Stimulated activated naive CD8-positive, alpha-beta T cell treated with anti-CD3 and anti-CD28 coated beads, Interleukin-15, Interleukin-2, amounts not matched to agents 100 U/mL and 50 U/mL, for 24 hours (primary cell): Measurements from ENCODE around the gene BPHL.
A peak's percentile ranks its signal among the peaks of the same experiment; 100 is the strongest.
"Not testable (repeated sequence)": the region's sequence is repeated elsewhere in the genome, so short reads cannot be mapped to it uniquely, and the experiment has no call there.

ENCODE experiments used
- ATAC-seq: fragments of 150-1000 bp; cut with Tn5 transposase; one replicate; pipeline ENCODE4 v1.10.0; 2021
- DNase-seq: peaks from one replicate; pipeline ENCODE4 v3.0.0; 2021

BPHL gene

DNA sequence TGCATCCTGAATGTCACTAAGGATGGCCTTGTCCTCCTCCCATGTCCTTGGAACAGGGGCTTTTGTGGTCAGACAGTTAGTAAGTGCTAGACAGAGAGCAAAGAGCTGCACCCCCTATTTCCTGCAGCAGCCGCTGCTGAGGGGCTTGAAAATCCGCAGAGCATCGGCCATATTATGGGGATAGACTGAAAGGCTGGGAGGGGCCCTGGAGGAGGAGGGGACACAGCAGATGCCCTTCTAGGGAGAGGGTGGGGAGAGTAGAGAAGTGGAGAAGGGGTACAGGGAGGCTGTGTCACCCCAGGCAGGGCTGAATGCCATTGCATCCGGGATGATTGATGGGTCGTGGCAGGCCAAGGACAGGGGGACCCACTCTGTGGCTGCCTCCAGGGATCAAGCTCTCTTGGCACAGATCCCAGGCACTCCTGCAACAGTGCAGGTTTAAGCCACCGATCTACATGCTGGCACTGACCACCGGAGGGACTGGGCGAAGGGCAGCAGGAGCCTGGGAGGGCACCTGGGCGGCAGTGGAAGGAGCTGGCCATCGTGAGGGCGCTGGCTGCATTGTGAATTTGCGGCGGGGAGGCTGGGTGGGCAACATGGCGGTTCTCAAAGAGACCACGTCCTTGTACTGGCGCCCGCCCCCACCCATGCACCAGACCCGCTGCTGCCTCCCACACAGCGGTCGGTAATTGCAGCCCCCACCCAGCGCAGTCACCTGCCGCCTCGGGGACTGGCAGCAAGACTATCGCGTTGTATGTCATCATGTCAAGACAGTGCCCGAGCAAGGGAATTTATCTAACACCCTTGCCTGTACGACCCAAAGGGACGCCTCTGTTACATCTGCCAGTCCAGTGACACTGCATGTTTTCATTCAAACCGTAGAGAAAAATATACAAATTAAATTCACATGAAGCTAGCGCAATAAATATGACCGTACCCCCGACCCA lies 37.9 kb downstream of the BPHL start:
- ATAC-seq = not testable (repeated sequence)
- DNase-seq = peak; percentile 17

DNA sequence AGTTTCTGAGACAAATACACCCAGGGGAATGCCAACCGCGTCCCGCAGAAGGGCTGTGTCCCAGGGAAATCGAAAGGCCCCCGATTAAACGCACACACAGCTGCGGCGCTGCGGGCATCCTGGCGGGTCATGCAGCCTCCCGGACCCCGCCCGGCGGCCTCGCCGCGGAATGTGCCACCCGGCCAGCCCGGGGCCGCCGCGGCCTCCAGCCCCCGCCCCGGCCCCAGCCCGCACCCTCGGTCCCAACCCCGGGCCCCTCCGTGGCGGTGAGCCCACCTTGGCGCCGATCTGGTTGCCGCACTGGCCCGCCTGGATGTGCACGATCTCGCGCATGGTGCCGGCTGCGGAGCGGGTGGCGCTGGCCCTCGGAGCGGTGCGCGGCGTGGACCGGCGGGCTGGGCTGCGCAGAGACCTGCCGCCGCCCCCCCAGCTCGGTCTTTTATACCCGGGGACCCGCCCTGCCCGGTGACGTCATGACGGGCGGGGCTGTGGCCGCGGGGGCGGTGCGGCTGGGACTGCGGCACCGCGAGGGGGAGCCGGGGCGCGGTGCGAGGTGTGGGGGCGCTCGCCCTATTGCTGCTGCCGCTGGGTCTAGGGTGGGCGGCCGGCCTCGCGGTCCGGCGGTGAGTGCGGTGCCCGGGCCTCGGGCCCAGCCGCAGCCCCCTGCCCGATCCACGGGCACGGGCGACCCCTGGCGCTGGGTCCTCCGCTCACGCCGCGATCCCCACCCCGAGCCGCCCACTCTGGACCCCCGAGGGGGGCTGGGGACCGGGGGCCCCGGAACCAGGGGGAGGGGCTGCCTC lies 38.8 kb downstream of the BPHL start, which contains the start of gene TUBB2A:
Gene TUBB2A, minus strand, starts transcription at position 414 of the 803 bp plus-strand sequence. Its CDS starts 81 bp downstream, at position 333.
- peak; percentile 87 for DNase-seq
- ATAC-seq = peak; percentile 76

DNA sequence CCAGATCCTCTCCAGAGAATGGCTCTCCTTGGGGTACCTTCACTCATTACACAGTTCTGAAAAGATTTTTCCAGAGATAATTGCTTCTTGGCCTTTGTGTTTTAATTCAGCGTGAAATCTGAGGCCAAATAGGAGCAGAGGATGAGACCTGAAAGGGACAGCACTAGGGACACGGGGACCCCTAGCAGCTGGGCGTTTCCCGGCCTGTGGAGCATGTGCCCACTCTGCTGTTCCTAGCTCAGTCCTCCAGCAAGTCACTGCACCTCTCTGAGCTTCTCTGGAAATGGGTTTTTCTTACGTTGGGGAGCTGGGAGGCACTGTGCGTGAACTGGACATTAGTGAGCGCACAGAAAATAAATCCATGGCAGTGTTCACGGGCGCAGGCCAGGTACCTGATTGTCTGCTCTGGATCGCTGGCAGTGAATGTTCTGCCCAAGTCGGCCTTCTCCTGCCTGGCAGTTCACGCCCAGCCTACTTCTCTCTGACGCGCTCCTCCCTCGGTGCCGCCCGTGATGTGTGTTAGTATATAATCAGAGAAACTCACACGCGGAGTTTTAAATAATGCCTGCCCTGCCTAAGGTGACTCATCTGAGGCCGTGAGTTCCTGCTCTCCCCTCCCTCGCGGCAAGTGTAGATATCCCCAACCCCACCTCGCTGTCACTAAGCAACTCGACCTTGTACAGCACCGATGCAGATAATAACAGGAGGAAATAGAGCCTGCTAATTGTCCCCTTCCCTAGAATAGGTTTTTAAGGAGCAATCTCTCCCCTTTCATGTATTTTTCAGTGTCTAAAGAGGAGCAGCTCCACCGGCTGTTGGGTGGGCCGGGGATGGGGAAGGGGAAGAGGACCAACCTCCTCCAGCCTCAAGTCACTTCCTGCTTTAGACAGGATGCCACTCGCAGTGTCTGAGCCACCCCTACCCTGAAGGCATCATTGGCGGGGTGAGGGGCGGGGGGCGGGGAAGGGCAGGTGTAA lies 41.6 kb downstream of the BPHL start:
- ATAC-seq (peak; percentile 12), DNase-seq (peak; percentile 31)

DNA sequence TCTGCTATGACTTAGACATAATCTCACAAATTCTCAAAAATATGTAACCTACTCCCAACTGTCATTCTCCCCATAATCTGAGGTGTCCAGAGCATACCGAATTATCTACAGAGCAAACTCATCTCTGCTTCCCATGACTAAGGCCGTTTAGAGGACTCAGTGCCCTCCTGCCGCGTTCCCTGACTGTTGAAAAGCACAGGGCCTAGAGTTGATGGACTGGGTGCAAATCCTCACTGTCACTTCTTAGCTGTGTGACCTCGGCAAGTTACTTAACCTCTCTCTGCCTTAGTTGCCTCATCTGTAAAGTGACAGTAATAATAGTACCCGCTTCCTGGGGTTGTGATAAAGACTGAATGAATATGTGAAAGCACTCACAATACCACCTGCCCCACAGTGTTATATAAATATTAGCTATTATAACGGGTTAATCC lies 43.6 kb downstream of the BPHL start:
- no peak for DNase-seq
- ATAC-seq = no peak

DNA sequence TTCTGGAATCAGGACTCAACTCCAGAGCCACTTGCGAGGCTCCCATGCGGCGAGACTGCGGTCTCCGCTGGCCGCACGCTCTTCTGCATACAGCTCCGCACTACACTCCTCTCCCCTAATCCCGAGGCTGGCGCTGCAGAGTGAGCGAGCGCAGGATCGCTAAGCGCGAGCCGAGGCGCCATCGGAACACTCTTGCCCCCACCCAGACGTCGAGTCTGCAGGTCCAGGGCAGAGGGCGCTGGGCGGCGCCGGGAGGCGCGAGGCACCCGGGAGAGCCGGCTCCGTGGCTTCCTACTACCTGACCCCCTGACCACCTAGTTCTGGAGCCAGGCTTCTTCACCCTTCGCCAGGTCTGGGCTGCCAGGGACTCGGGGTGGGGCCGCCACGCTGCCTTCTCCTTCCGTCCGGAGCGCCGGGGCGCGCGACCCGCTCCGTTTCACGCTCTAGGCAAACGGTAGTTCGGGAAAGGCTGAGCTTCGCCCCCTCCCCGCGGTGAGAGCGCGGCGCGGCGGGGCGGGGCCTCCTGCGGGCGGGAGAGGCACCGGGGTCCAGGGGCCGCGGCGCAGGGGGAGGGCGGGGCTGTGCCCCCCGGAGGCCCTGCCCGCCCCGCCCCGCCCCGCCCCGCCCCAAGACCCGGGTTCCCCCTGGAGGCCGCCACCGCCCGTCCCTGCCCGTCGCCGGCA lies 44.2 kb downstream of the BPHL start:
- ATAC-seq = peak; percentile 70
- peak; percentile 67 for DNase-seq

DNA sequence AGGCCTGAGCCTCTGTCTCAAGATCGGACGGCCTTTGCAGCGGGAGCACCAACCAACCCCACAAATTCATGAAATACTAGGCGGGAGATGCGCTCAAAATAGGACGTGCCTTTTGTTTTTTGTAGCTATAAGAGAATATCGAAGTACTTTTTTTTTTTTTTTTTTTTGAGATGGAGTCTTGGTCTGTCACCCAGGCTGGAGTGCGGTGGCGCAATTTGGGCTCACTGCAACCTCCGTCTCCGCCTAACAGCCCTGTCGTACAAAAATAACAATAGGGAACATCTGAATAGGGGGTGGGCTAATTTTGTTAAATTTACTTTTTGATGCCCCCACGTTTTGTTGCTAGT lies 44.7 kb downstream of the BPHL start:
- DNase-seq (no peak), ATAC-seq (no peak)

DNA sequence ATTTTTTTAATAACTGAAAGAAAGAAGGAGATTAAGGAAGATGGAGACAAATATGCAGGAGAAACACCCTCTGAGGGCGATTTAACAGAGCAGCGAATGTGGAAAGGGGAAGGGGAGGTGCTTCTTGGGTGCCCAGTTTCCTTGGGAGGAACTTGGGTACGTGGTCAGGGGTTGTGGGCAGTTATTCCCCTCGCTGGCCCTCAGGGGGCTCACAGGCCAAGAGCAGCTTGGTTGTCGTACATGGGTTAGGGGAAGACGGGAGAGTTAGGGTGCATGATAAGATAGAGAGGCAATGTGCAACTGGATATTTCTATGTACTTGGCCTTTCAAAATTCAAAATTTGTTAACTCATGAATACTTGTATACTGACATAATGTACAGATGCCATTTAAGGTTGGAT lies 45.9 kb downstream of the BPHL start:
- ATAC-seq (no peak), DNase-seq (no peak)

DNA sequence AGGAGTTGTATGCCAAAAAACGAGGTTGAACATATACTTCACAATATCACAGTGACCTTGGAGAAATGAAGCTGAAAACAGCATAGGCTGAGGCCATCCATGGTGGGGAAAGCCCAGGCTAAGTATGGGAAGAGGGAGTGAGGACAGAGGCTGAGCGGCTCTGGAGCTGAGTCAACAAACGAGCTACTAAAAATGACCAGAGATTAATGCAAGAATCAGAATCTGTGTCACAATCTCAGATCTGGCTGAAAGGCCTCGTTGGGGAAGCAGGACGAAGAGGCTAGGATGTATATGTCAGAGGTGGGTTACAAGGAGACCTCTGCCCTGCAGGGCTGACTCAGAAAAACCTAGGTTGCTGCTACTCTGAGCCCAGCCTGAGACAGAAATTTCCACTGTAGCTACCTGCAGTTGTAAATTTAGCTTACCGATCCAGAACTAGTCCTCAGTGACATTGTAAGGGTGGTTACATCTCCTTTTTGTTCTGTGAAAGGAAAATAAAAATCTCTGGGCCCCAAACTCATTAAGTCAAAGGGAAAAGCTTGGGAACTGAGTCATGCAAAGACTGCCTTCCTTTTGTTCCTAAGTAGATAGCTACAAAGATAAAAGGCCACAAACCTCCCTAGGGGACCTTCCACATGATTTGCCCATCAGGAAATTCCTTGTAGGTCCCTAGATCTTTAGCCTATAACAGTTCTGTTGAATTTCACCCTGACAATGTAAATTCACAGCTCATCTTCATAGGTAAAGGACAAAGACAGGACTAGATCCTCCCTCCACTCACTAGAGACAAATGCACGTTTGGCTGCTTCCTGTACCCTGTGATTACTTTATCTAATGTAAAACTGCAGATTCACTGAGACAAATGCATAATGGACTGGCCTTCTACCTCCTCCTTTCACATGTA lies 47.4 kb downstream of the BPHL start:
- DNase-seq (no peak), ATAC-seq (no peak)

DNA sequence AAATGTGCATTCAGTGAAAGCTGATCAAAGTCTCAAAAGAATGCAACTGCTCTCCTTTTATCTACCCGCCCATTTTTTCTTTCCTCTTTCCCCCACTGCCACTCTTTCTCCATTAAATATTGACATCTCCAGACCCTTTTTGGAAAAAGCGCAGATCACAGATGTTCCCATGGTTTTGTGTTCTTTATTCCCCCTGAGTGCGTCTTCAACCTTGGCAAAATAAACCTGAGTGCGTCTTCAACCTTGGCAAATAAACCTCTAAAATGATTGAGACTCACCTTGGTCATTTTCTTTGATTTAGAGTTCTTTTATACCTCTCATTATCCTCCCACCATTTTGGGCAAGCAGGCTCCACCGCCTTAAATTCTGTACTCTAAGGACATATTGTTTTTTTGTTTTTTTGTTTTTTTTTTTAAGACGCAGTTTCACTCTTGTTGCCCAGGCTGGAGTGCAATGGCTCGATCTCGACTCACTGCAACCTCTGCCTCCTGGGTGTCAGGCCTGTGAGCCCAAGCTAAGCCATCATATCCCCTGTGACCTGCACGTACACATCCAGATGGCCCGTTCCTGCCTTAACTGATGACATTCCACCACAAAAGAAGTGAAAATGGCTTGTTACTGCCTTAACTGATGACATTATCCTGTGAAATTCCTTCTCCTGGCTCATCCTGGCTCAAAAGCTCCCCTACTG lies 48.2 kb downstream of the BPHL start:
- ATAC-seq, DNase-seq: not testable (repeated sequence)

DNA sequence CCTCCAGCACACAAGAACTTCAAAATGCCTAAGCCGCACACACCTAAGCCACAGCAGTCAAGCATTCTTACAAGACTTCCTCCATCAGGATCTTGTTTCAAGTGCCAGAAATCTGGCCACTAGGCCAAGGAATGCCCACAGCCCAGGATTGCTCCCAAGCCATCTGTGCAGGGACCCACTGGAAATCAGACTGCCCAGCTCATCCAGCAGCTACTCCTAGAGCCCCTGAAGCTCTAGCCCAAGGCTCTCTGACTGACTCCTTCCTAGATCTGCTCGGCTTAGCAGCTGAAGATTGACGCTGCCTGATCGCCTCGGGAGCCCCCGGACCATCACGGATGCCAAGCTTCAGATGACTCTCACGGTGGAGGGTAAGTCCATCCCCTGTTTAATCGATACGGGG lies 49.5 kb downstream of the BPHL start:
- not testable (repeated sequence) for ATAC-seq, DNase-seq

DNA sequence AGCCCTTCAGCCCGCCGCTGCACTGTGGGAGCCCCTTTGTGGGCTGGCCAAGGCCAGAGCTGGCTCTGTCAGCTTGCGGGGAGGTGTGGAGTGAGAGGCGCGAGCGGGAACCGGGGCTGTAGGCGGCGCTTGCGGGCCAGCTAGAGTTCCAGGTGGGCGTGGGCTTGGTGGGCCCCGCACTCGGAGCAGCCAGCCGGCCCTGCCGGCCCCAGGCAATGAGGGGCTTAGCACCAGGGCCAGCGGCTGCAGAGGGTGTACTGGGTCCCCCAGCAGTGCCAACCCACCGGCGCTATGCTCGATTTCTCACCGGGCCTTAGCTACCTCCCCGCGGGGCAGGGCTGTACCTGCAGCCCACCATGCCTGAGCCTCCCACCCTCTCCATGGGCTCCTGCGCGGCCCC lies 52.2 kb downstream of the BPHL start:
- not testable (repeated sequence) for ATAC-seq, DNase-seq

DNA sequence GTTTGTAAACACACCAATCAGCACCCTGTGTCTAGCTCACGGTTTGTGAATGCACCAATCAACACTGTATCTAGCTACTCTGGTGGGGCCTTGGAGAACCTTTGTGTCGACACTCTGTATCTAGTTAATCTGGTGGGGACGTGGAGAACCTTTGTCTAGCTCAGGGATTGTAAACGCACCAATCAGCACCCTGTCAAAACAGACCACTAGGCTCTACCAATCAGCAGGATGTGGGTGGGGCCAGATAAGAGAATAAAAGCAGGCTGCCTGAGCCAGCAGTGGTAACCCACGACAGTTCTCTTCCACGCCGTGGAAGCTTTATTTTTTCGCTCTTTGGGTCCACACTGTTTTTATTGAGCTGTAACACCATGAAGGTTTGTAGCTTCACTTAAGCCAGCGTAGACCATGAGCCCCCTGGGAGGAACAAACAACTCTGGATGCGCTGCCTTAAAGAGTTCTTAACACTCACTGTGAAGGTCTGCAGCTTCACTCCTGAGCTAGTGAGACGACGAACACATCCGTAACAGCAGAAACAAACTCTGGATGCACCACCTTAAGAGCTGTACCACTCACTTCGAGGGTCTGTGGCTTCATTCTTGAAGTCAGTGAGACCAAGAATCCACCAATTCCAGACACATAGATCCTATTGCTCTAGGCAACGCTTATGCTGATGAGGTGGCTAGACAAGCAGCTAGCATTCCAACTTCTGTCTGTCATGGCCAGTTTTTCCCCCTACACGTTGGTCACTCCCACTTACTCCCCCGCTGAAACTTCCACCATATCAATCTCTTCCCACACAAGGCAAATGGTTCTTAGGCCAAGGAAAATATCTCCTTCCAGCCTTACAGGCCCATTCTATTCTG lies 53.0 kb downstream of the BPHL start:
- not testable (repeated sequence) for ATAC-seq, DNase-seq

DNA sequence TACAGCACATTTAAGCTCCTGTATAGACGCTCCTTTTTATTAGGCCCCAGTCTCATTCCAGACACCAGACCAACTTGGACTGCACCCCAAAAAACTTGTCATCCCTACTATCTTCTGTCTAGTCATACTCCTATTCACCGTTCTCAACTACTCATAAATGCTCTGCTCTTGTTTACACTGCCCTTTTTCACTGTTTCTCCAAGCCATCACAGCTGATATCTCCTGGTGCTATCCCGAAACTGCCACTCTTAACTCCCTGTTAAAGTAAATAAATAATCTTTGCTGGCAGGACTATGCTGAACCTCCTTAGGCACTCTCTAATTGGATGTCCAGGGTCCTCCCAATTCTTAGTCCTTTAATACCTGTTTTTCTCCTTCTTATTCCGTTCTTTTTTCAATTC lies 54.3 kb downstream of the BPHL start:
- not testable (repeated sequence) for DNase-seq, ATAC-seq

DNA sequence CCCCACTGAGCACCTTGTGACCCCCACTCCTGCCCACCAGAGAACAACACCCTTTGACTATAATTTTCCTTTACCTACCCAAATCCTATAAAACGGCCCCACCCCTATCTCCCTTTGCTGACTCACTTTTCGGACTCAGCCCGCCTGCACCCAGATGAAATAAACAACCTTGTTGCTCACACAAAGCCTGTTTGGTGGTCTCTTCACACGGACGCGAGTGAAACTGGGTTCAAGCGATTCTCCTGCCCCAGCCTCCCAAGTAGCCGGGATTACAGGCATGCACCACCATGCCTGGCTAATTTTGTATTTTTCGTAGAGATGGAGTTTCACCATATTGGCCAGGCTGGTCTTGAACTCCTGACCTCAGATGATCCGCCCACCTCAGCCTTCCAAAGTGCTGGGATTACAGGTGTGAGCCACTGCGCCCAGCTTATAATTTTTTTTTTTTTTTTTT lies 55.2 kb downstream of the BPHL start:
- DNase-seq, ATAC-seq: not testable (repeated sequence)

DNA sequence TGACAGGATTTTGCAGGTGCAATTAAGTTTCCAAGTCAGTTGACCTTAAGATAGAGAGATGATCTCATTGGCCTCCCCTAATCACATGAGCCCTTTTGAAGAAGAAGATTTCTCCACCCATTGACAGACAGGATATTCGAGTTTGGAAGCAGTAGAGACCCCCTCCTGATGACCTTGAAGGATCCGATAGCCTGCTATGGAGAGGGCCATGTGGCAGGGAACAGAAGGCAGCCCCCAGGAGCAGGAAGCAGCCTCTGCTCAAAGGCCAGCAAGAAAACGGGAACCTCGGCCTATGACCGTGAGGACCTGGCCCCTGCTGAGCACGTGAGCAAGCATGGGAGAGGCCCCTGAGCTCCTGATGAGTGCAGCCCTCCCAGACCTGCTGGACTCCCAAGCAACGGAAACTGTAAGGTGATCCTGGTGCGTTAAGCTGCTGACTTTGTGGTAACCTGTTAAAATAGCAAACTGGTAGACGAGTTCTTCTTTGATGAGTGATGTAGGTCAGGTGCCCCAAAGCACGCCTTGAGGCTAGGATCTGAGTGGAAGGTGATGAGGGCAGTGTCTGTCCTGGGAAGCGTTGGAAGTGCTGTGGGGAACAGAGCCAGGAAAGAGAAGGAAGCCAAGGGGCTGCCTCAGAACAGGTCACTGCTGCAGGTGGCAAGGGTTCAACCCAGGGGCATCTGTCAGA lies 57.3 kb downstream of the BPHL start:
- no peak for DNase-seq
- ATAC-seq = no peak

DNA sequence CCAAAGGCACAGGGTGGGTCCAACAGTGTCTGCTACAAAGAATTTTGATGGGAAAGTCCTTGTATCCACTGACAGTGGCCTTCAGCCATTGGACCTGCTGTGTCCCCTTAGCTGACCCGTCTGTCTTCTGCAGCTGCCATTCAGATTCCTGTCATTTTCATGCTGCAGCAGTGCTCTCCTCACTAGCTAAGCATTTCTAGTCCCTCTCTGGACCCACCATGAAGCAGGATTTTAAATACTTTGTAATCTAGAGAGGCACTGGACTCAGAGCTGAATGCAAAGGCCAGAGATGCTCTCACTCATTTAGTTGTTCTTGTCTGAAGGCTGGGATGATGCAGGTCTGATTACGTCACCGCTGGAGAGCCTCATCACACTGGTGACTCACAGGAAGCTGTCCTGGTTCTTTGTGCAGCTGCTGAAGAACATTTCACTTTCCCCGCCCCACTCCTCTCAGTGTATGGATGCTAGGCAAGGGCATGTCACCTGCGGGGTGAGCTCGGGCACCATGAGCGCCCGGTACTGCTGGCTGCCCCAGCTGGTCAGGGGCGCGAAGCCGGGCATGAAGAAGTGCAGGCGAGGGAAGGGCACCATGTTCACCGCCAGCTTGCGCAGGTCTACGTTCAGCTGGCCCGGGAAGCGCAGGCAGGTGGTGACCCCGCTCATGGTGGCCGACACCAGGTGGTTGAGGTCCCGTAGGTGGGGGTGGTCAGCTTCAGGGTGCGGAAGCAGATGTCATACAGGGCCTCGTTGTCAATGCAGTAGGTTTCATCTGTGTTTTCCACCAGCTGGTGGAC lies 58.2 kb downstream of the BPHL start:
- DNase-seq (peak; percentile 28), ATAC-seq (peak; percentile 84)

DNA sequence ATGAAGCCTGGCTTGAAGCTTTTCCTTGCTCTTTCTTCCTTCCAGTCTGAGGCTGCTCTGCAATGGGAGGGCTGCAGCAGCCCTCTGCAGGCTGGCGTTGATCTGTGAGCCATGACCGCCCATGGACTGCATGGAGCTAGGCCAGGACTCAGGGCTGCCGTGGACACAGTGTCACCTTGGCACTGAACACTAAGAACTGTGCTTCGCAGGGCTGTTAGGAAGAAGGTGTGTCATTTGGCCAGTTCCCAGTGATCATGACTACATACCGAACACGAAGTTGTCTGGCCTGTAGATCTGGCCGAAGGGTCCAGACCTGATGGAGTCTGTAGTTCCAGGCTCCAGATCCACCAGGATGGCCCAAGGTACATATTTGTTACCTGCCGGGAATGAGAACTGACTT lies 60.2 kb downstream of the BPHL start:
- DNase-seq, ATAC-seq: not testable (repeated sequence)
